GM21515 (cell line): ENCODE results near the gene CRB1.
"Not testable (repeated sequence)": the region's sequence is repeated elsewhere in the genome, so short reads cannot be mapped to it uniquely, and the experiment has no call there.

Source experiments
- ATAC-seq: cut with Tn5 transposase; IDR thresholded peaks from one replicate; pipeline ENCODE4 v1.9.1; 2021; ENCODE audit not compliant: unreplicated experiment

Gene CRB1

GRCh38 chr1:197453376-197454058, 185.5 kb downstream of the CRB1 start:
- ATAC-seq: no peak

- no peak for ATAC-seq
These were observed 194.5 kb downstream of the CRB1 start for GRCh38 chr1:197462539-197462938.

GRCh38 chr1:197463142-197463541, 195.1 kb downstream of the CRB1 start:
- no peak for ATAC-seq

- ATAC-seq: no peak
These were observed 196.0 kb downstream of the CRB1 start for GRCh38 chr1:197464044-197464443.

GRCh38 chr1:197465528-197466327, 197.7 kb downstream of the CRB1 start:
- ATAC-seq: no peak

GRCh38 chr1:197466813-197467212, 198.8 kb downstream of the CRB1 start:
- ATAC-seq: no peak

- no peak for ATAC-seq
These were observed 199.8 kb downstream of the CRB1 start for GRCh38 chr1:197467881-197468280.

GRCh38 chr1:197468543-197469175, 200.6 kb downstream of the CRB1 start:
- ATAC-seq: no peak

GRCh38 chr1:197469620-197470210, 201.7 kb downstream of the CRB1 start:
- ATAC-seq: no peak

- no peak for ATAC-seq
These were observed 202.3 kb downstream of the CRB1 start for GRCh38 chr1:197470330-197470729.

GRCh38 chr1:197471248-197471985, 203.4 kb downstream of the CRB1 start:
- no peak for ATAC-seq

GRCh38 chr1:197472141-197472540, 204.1 kb downstream of the CRB1 start:
- no peak for ATAC-seq

- no peak for ATAC-seq
These were observed 212.4 kb downstream of the CRB1 start for GRCh38 chr1:197480446-197480845.

GRCh38 chr1:197481101-197481500, 213.0 kb downstream of the CRB1 start:
- ATAC-seq: no peak

GRCh38 chr1:197485790-197486189, 217.7 kb downstream of the CRB1 start:
- ATAC-seq: no peak

- no peak for ATAC-seq
These were observed 218.9 kb downstream of the CRB1 start for GRCh38 chr1:197486946-197487345.

- ATAC-seq: not testable (repeated sequence)
These were observed 223.5 kb downstream of the CRB1 start for GRCh38 chr1:197491505-197491904.

GRCh38 chr1:197496722-197497121, 228.7 kb downstream of the CRB1 start:
- ATAC-seq: no peak

GRCh38 chr1:197510691-197511378, 242.8 kb downstream of the CRB1 start:
- no peak for ATAC-seq

GRCh38 chr1:197515421-197515820, 247.4 kb downstream of the CRB1 start:
- no peak for ATAC-seq
